ENCODE results near the gene CPNE5.

- TF ChIP-seq CTCF (IDR thresholded peaks at IDR 0.05) (no peak), POLR2A (IDR thresholded peaks at IDR 0.05) (no peak)
These were observed 18.1 kb upstream of the CPNE5 start for GRCh38 chr6:36857325-36857724.

All from ovary (tissue), 3 donors.